Mesendoderm (in vitro differentiated cells): ENCODE results near the gene EPM2A.

Experiments used
- DNase-seq: peaks from one replicate; pipeline ENCODE4 v3.0.0; 2013
- H2AK5ac ChIP-seq: 2 replicates; pipeline ENCODE4 v1.6.1; 2013; ENCODE audit warnings: low read length, inconsistent platforms
- H2BK120ac ChIP-seq: 2 replicates; pipeline ENCODE4 v1.6.1; 2013; ENCODE audit warnings: low read depth, mild to moderate bottlenecking, low read length, moderate library complexity, mixed read lengths
- H2BK15ac ChIP-seq: replicated peaks from 2 replicates; pipeline ENCODE4 v1.6.1; 2013; ENCODE audit warnings: low read depth, mild to moderate bottlenecking, moderate library complexity
- H2BK5ac ChIP-seq: 2 replicates; pipeline ENCODE4 v1.6.1; 2013; ENCODE audit warnings: low read length, inconsistent platforms
- H3K18ac ChIP-seq: 2 replicates; pipeline ENCODE4 v1.6.1; 2013; ENCODE audit warnings: mild to moderate bottlenecking, low read length, mixed read lengths
- H3K23ac ChIP-seq: one replicate; pipeline ENCODE4 v1.6.1; 2013; ENCODE audit warnings: low read length
- H3K27ac ChIP-seq: 2 replicates; pipeline ENCODE4 v1.5.1; 2013; ENCODE audit warnings: low read depth, mild to moderate bottlenecking, inconsistent platforms, low read length, moderate library complexity
- H3K27me3 ChIP-seq: 2 replicates; pipeline ENCODE4 v1.6.1; 2013; ENCODE audit warnings: low read length, control low read depth, mild to moderate bottlenecking, inconsistent platforms; ENCODE audit not compliant: insufficient read depth, poor library complexity
- H3K36me3 ChIP-seq: 2 replicates; pipeline ENCODE4 v1.6.1; 2013; ENCODE audit warnings: low read length, inconsistent platforms; ENCODE audit not compliant: control insufficient read depth, insufficient read depth
- H3K4ac ChIP-seq: one replicate; pipeline ENCODE4 v1.6.1; 2013; ENCODE audit warnings: low read depth, mild to moderate bottlenecking, low read length, moderate library complexity
- H3K4me1 ChIP-seq: 2 replicates; pipeline ENCODE4 v1.6.1; 2013; ENCODE audit warnings: low read depth, low read length, inconsistent platforms; ENCODE audit not compliant: control insufficient read depth
- H3K4me2 ChIP-seq: 2 replicates; pipeline ENCODE4 v1.6.1; 2013; ENCODE audit warnings: low read length
- H3K4me3 ChIP-seq: 2 replicates; pipeline ENCODE4 v1.5.1; 2013; ENCODE audit warnings: mild to moderate bottlenecking, low read length
- H3K56ac ChIP-seq: one replicate; pipeline ENCODE4 v1.6.1; 2013; ENCODE audit warnings: low read length
- H3K79me1 ChIP-seq: 2 replicates; pipeline ENCODE4 v1.6.1; 2013; ENCODE audit warnings: low read length, inconsistent platforms
- H3K79me2 ChIP-seq: 2 replicates; pipeline ENCODE4 v1.6.1; 2013; ENCODE audit warnings: mild to moderate bottlenecking, low read length; ENCODE audit not compliant: control insufficient read depth, insufficient read depth
- H3K9ac ChIP-seq: 2 replicates; pipeline ENCODE4 v1.6.1; 2013; ENCODE audit warnings: low read length, inconsistent platforms
- H4K5ac ChIP-seq: one replicate; pipeline ENCODE4 v1.6.1; 2013; ENCODE audit warnings: low read length
- H4K8ac ChIP-seq: one replicate; pipeline ENCODE4 v1.6.1; 2013; ENCODE audit warnings: low read depth, mild to moderate bottlenecking, control low read depth, low read length, moderate library complexity
- WGBS: extraction: QIAGEN DNeasy Blood & Tissue Kit; methylation state at CpG from one replicate; pipeline ENCODE4 v1.1.7; 2013; ENCODE audit warnings: low lambda C conversion rate, missing lambda C conversion rate; ENCODE audit not compliant: insufficient coverage; ENCODE audit errors: extremely low coverage; 5-methylcytosine and 5-hydroxymethylcytosine counted together

EPM2A gene

GRCh38 chr6:145729887-145730286 is 5.4 kb downstream of the EPM2A start:
- Histone ChIP-seq H3K4me2 (no peak overlapping the region), H4K5ac (no peak overlapping the region), H3K9ac (no peak overlapping the region), H3K4me3 (no peak overlapping the region), H3K18ac (no peak overlapping the region), H3K27me3 (no peaks in the 10 kb centered on the region), H3K4me1 (no peaks in the 10 kb centered on the region), H3K4ac (no peak overlapping the region), H3K36me3 (no peaks in the 10 kb centered on the region), H3K27ac (no peak overlapping the region), H3K79me2 (no peaks in the 10 kb centered on the region), H3K79me1 (no peaks in the 10 kb centered on the region), H3K56ac (no peak overlapping the region), H4K8ac (no peak overlapping the region), H2BK5ac (no peak overlapping the region), H2BK120ac (no peak overlapping the region), H2BK15ac (no peak overlapping the region), H3K23ac (no peak overlapping the region), H2AK5ac (no peak overlapping the region)
- no CpG with 5 or more reads among the region's 2 CpGs for WGBS
- DNase-seq, result no peak

- Histone ChIP-seq H3K79me1 (no peaks in the 10 kb centered on the region), H3K4me3 (no peak overlapping the region), H3K56ac (no peak overlapping the region), H2AK5ac (no peak overlapping the region), H3K27me3 (no peaks in the 10 kb centered on the region), H3K4me2 (no peak overlapping the region), H3K4ac (no peak overlapping the region), H3K79me2 (no peaks in the 10 kb centered on the region), H2BK5ac (no peak overlapping the region), H2BK120ac (no peak overlapping the region), H3K36me3 (no peaks in the 10 kb centered on the region), H3K9ac (no peak overlapping the region), H3K4me1 (no peaks in the 10 kb centered on the region), H3K18ac (no peak overlapping the region), H4K5ac (no peak overlapping the region), H2BK15ac (no peak overlapping the region), H3K23ac (no peak overlapping the region), H4K8ac (no peak overlapping the region), H3K27ac (no peak overlapping the region)
- no peak for DNase-seq
- no CpG with 5 or more reads among the region's 1 CpG for WGBS
These were observed 6.6 kb downstream of the EPM2A start for GRCh38 chr6:145728444-145729385.

- H4K8ac ChIP-seq, result no peak overlapping the region
- DNase-seq, result no peak
- WGBS, result no CpG with 5 or more reads among the region's 5 CpGs
These were observed 7.4 kb downstream of the EPM2A start for GRCh38 chr6:145727817-145728388.

GRCh38 chr6:145725570-145725969 is 9.8 kb downstream of the EPM2A start:
- H3K9ac ChIP-seq, result no peak overlapping the region
- no peak overlapping the region for H4K8ac ChIP-seq
- no peaks in the 10 kb centered on the region for H3K27me3 ChIP-seq
- H3K4ac ChIP-seq, result no peak overlapping the region
- no peak overlapping the region for H3K4me2 ChIP-seq
- no peaks in the 10 kb centered on the region for H3K4me1 ChIP-seq
- no CpG with 5 or more reads among the region's 2 CpGs for WGBS
- H3K79me1 ChIP-seq, result no peaks in the 10 kb centered on the region
- no peak overlapping the region for H3K23ac ChIP-seq
- H3K18ac ChIP-seq, result no peak overlapping the region
- no peak overlapping the region for H2BK15ac ChIP-seq
- no peak overlapping the region for H3K56ac ChIP-seq
- no peak overlapping the region for H3K4me3 ChIP-seq
- H4K5ac ChIP-seq, result no peak overlapping the region
- H2AK5ac ChIP-seq, result no peak overlapping the region
- no peak overlapping the region for H2BK5ac ChIP-seq
- no peaks in the 10 kb centered on the region for H3K79me2 ChIP-seq
- no peak overlapping the region for H3K27ac ChIP-seq
- H2BK120ac ChIP-seq, result no peak overlapping the region
- H3K36me3 ChIP-seq, result no peaks in the 10 kb centered on the region
- DNase-seq, result no peak

More at GRCh38 chr6:145727817-145728388, 7.4 kb downstream of the EPM2A start:
- Histone ChIP-seq H3K9ac (no peak overlapping the region), H4K5ac (no peak overlapping the region), H3K23ac (no peak overlapping the region), H2BK120ac (no peak overlapping the region), H3K79me1 (no peaks in the 10 kb centered on the region), H2AK5ac (no peak overlapping the region), H3K18ac (no peak overlapping the region), H3K4me3 (no peak overlapping the region), H3K56ac (no peak overlapping the region), H3K36me3 (no peaks in the 10 kb centered on the region), H3K27ac (no peak overlapping the region), H3K27me3 (no peaks in the 10 kb centered on the region), H2BK5ac (no peak overlapping the region), H3K4ac (no peak overlapping the region), H3K4me2 (no peak overlapping the region), H2BK15ac (no peak overlapping the region), H3K79me2 (no peaks in the 10 kb centered on the region), H3K4me1 (no peaks in the 10 kb centered on the region)

GRCh38 chr6:145723646-145724045 is 11.7 kb downstream of the EPM2A start:
- Histone ChIP-seq H3K4ac (no peak overlapping the region), H4K8ac (no peak overlapping the region), H3K27ac (no peak overlapping the region), H3K9ac (no peak overlapping the region), H4K5ac (no peak overlapping the region), H2BK120ac (no peak overlapping the region), H3K36me3 (no peaks in the 10 kb centered on the region), H3K56ac (no peak overlapping the region), H2AK5ac (no peak overlapping the region), H3K79me2 (no peaks in the 10 kb centered on the region), H3K4me1 (no peaks in the 10 kb centered on the region), H2BK15ac (no peak overlapping the region), H3K4me3 (no peak overlapping the region), H2BK5ac (no peak overlapping the region), H3K27me3 (no peaks in the 10 kb centered on the region), H3K23ac (no peak overlapping the region), H3K79me1 (no peaks in the 10 kb centered on the region), H3K4me2 (no peak overlapping the region), H3K18ac (no peak overlapping the region)
- WGBS, result no CpG with 5 or more reads among the region's 1 CpG
- no peak for DNase-seq
